OCI-LY7 (cell line): Measurements from ENCODE around the gene HCN1. TPM values are rescaled to one million over a fixed set of nuclear protein-coding genes. Genes with fewer than 3 reads are reported as not detected.

Experiments
- BruUV-seq: library from RNA; stranded (reverse); fragments of 400-500 nt; replicated peaks from 2 replicates; lab custom pipeline; 2021; lab: Mats Ljungman, UMichigan
- CTCF ChIA-PET: fragments of 300-600 bp; sonication (Branson Sonifier 250); formaldehyde crosslinking; loops from one replicate; lab custom pipeline; 2022; ENCODE audit warnings: antibody characterized with exemption; ENCODE audit not compliant: unreplicated experiment; lab: Charles Lee
- POLR2A ChIA-PET: fragments of 300-600 bp; sonication (Branson Sonifier 250); formaldehyde crosslinking; loops from one replicate; lab custom pipeline; 2022; ENCODE audit warnings: antibody characterized with exemption; lab: Charles Lee
- DNase-seq: peaks from one replicate; pipeline ENCODE4 v3.0.0-alpha.2; 2015; ENCODE audit warnings: low spot score
- H2AFZ ChIP-seq: fragments of 200-600 bp; sonication (generic), shearing (Covaris generic); 2 replicates; pipeline ENCODE4 v1.6.1; 2014; ENCODE audit warnings: mild to moderate bottlenecking, antibody characterized with exemption, low read length, moderate library complexity
- H3K27ac ChIP-seq: fragments of 200-600 bp; sonication (generic); 2 replicates; pipeline ENCODE4 v1.5.1; 2014; ENCODE audit warnings: mixed run types, low read depth, mild to moderate bottlenecking, moderate library complexity, low read length, inconsistent platforms; ENCODE audit not compliant: poor library complexity, severe bottlenecking
- H3K36me3 ChIP-seq: fragments of 200-600 bp; sonication (generic); 2 replicates; pipeline ENCODE4 v1.6.1; 2014; ENCODE audit warnings: mild to moderate bottlenecking, antibody characterized with exemption, low read length, moderate library complexity, mixed read lengths; ENCODE audit not compliant: insufficient read depth
- H3K4me1 ChIP-seq: fragments of 200-600 bp; sonication (generic); 2 replicates; pipeline ENCODE4 v1.5.1; 2014; ENCODE audit warnings: mild to moderate bottlenecking, low read length; ENCODE audit not compliant: insufficient read depth, poor library complexity, severe bottlenecking
- H3K4me2 ChIP-seq: fragments of 200-600 bp; sonication (generic); 2 replicates; pipeline ENCODE4 v1.6.1; 2014; ENCODE audit warnings: mild to moderate bottlenecking, low read length
- H3K4me3 ChIP-seq: fragments of 200-600 bp; sonication (generic); 2 replicates; pipeline ENCODE4 v1.5.1; 2014; ENCODE audit warnings: mild to moderate bottlenecking, low read depth, low read length; ENCODE audit not compliant: poor library complexity, severe bottlenecking
- H3K79me2 ChIP-seq: fragments of 200-600 bp; sonication (generic); 2 replicates; pipeline ENCODE4 v1.6.1; 2016; ENCODE audit warnings: low read depth, mild to moderate bottlenecking, low read length, moderate library complexity, mixed read lengths; ENCODE audit not compliant: insufficient read depth
- H3K9me2 ChIP-seq: fragments of 200-600 bp; sonication (generic); 2 replicates; pipeline ENCODE4 v1.6.1; 2016; ENCODE audit warnings: mild to moderate bottlenecking, low read length, mixed read lengths; ENCODE audit not compliant: insufficient read depth
- H3K9me3 ChIP-seq: fragments of 200-600 bp; sonication (generic); 2 replicates; pipeline ENCODE4 v1.6.1; 2014; ENCODE audit warnings: mild to moderate bottlenecking, mixed run types, low read length, mixed read lengths
- H4K20me1 ChIP-seq: fragments of 200-600 bp; sonication (generic); 2 replicates; pipeline ENCODE4 v1.6.1; 2014; ENCODE audit warnings: mild to moderate bottlenecking, antibody characterized with exemption, low read length, moderate library complexity, mixed read lengths; ENCODE audit not compliant: insufficient read depth
- CTCF ChIP-seq: fragments of 200-600 bp; sonication (generic); conservative IDR thresholded peaks from 2 replicates; pipeline ENCODE4 v1.5.1; 2014; ENCODE audit warnings: mild to moderate bottlenecking, antibody characterized with exemption, low read length, moderate library complexity, mixed read lengths
- EZH2phosphoT487 ChIP-seq: fragments of 200-600 bp; sonication (generic); IDR thresholded peaks from 2 replicates; pipeline ENCODE4 v1.6.1; 2018; ENCODE audit warnings: low read depth, borderline replicate concordance, mild to moderate bottlenecking, mixed run types, antibody characterized with exemption, low read length, moderate library complexity, mixed read lengths
- intact Hi-C: fragments of 100-400 bp; cut with micrococcal nuclease; formaldehyde crosslinking; loops from one replicate; pipeline ENCODE4 v1.10.0; 2022; ENCODE audit not compliant: unreplicated experiment
- total RNA-seq, 2 experiments: library from RNA; depleted of rRNA in 1 of 2; stranded (reverse); fragments of >200 nt in 1 of 2; shearing (Covaris generic) in 1 of 2; gene quantifications; 2 replicates each; pipeline ENCODE4 v1.2.3, GENCODE V29; 2014 to 2022

Gene HCN1
- total RNA-seq, 2 experiments from 2014 or later: not detected

- Histone ChIP-seq H3K27ac (no peak overlapping the region), H3K4me1 (no peaks in the 10 kb centered on the region), H4K20me1 (no peaks in the 10 kb centered on the region), H3K36me3 (no peaks in the 10 kb centered on the region), H3K9me2 (no peaks in the 10 kb centered on the region), H3K79me2 (no peaks in the 10 kb centered on the region), H3K4me3 (no peak overlapping the region), H2AFZ (no peak overlapping the region), H3K4me2 (no peak overlapping the region), H3K9me3 (no peaks in the 10 kb centered on the region)
- ChIA-PET CTCF (no interaction called here), POLR2A (interaction anchor here (0.9 kb wide), 1 partner anchor 21 kb away, joined by 3 read pairs; no protein-coding TSS in a partner anchor)
- DNase-seq: no peak
- intact Hi-C loops: no loop called here
- no peak for TF ChIP-seq CTCF
- no peak for TF ChIP-seq EZH2phosphoT487
- no TSS peak for BruUV-seq
Observed at GRCh38 chr5:45252978-45253377, 443.2 kb downstream of the HCN1 start.

GRCh38 chr5:45252541-45252940 lies 443.6 kb downstream of the HCN1 start:
- H3K79me2 ChIP-seq: no peaks in the 10 kb centered on the region
- no peaks in the 10 kb centered on the region for H3K9me2 ChIP-seq
- ChIA-PET CTCF (no interaction called here), POLR2A (interaction anchor here (0.9 kb wide), 1 partner anchor 22 kb away, joined by 3 read pairs; no protein-coding TSS in a partner anchor)
- no peaks in the 10 kb centered on the region for H3K36me3 ChIP-seq
- H4K20me1 ChIP-seq: no peaks in the 10 kb centered on the region
- intact Hi-C loops: no loop called here
- no peak overlapping the region for H3K4me3 ChIP-seq
- TF ChIP-seq EZH2phosphoT487 (no peak), CTCF (no peak)
- H3K9me3 ChIP-seq: no peaks in the 10 kb centered on the region
- no peak overlapping the region for H2AFZ ChIP-seq
- no peaks in the 10 kb centered on the region for H3K4me1 ChIP-seq
- DNase-seq: no peak
- no peak overlapping the region for H3K4me2 ChIP-seq
- no peak overlapping the region for H3K27ac ChIP-seq
- no TSS peak for BruUV-seq

- ChIA-PET CTCF (no interaction called here), POLR2A (no interaction called here)
- no peaks in the 10 kb centered on the region for H4K20me1 ChIP-seq
- TF ChIP-seq EZH2phosphoT487 (no peak), CTCF (0 out of 2 replicates have a peak, but pooled peaks have one; percentile 13)
- no peak overlapping the region for H2AFZ ChIP-seq
- H3K79me2 ChIP-seq: no peaks in the 10 kb centered on the region
- no peaks in the 10 kb centered on the region for H3K9me2 ChIP-seq
- no peak overlapping the region for H3K4me3 ChIP-seq
- no peaks in the 10 kb centered on the region for H3K4me1 ChIP-seq
- no TSS peak for BruUV-seq
- H3K4me2 ChIP-seq: no peak overlapping the region
- H3K27ac ChIP-seq: no peak overlapping the region
- DNase-seq: no peak
- intact Hi-C loops: no loop called here
- no peaks in the 10 kb centered on the region for H3K36me3 ChIP-seq
- H3K9me3 ChIP-seq: no peaks in the 10 kb centered on the region
Observed at GRCh38 chr5:45225571-45226031, 470.6 kb downstream of the HCN1 start.
